Measurements from ENCODE around the gene NNMT.

NNMT gene

DNA sequence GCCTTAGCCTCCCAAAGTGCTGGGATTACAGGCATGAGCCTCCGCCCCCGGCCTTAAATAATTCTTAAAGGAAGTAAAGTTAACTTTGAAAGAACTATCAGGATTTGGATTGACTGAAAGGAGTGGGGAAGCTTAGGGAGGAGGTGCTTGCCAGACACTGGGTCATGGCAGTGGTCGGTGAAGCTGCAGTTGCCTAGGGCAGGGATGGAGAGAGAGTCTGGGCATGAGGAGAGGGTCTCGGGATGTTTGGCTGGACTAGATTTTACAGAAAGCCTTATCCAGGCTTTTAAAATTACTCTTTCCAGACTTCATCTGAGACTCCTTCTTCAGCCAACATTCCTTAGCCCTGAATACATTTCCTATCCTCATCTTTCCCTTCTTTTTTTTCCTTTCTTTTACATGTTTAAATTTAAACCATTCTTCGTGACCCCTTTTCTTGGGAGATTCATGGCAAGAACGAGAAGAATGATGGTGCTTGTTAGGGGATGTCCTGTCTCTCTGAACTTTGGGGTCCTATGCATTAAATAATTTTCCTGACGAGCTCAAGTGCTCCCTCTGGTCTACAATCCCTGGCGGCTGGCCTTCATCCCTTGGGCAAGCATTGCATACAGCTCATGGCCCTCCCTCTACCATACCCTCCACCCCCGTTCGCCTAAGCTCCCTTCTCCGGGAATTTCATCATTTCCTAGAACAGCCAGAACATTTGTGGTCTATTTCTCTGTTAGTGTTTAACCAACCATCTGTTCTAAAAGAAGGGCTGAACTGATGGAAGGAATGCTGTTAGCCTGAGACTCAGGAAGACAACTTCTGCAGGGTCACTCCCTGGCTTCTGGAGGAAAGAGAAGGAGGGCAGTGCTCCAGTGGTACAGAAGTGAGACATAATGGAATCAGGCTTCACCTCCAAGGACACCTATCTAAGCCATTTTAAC lies at the start of gene NNMT:
Gene NNMT (plus strand): TSS at position 724 of the 929 bp plus-strand sequence. CDS start 158 bp downstream, at position 882.
- Histone ChIP-seq H3K79me2 (no peaks in the 10 kb centered on the region), H3K36me3 (ENCODE audit: control insufficient read depth, insufficient read depth, low read length) (no peaks in the 10 kb centered on the region), H3K9ac (no peak within 1 kb of the TSS), H3K27me3 (ENCODE audit: control insufficient read depth, insufficient read depth, low read length) (no peaks in the 10 kb centered on the region), H3K9me3 (ENCODE audit: control insufficient read depth, low read length) (no peaks in the 10 kb centered on the region), H2AFZ (no peak within 1 kb of the TSS), H3K4me3 (ENCODE audit: low read depth, low read length) (no peak within 1 kb of the TSS), H3K27ac (peak within 1 kb of the TSS; percentile 82), H3K4me2 (ENCODE audit: low read length) (no peak within 1 kb of the TSS), H3K4me1 (no peaks in the 10 kb centered on the region)
- no peak for TF ChIP-seq CTCF (IDR thresholded peaks at IDR 0.05)

DNA sequence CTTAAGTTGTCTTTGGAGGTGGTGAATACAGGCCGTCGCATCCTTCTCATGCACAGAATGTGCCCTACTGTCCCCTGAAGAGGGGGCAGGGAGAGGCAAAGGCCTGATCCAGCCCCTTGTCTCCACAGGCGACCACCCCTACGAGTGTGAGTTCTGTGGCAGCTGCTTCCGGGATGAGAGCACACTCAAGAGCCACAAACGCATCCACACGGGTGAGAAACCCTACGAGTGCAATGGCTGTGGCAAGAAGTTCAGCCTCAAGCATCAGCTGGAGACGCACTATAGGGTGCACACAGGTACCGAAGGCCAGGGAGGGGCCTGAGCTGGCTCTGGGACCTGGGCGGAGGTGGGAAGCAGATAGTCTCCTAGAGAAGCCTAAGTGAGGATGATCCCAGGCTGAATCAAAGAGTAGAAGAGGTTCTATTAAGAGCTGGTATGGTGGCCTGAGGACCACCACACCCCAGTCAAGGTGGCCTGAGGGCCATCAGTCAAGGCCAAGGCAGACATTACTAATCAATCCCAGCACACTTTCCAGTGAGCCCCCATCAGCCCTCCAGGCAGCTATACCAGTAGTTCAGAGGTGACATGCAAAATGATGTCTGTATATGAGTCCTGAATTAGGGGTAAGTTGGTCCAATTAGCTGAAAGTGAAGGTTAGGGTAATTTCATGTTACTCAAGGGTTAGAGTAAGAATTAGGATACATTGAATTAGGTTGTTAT lies 49.0 kb upstream of the NNMT start:
- no peak overlapping the region for H2AFZ ChIP-seq
- H3K27ac ChIP-seq, result no peak overlapping the region
- no peaks in the 10 kb centered on the region for H3K36me3 ChIP-seq (ENCODE audit: control insufficient read depth, insufficient read depth, low read length)
- TF ChIP-seq CTCF (IDR thresholded peaks at IDR 0.05), result no peak
- H3K79me2 ChIP-seq, result no peaks in the 10 kb centered on the region
- H3K4me3 ChIP-seq (ENCODE audit: low read depth, low read length), result no peak overlapping the region
- H3K27me3 ChIP-seq (ENCODE audit: control insufficient read depth, insufficient read depth, low read length), result no peaks in the 10 kb centered on the region
- H3K9ac ChIP-seq, result no peak overlapping the region
- no peak overlapping the region for H3K4me2 ChIP-seq (ENCODE audit: low read length)
- no peaks in the 10 kb centered on the region for H3K9me3 ChIP-seq (ENCODE audit: control insufficient read depth, low read length)
- H3K4me1 ChIP-seq, result no peaks in the 10 kb centered on the region

DNA sequence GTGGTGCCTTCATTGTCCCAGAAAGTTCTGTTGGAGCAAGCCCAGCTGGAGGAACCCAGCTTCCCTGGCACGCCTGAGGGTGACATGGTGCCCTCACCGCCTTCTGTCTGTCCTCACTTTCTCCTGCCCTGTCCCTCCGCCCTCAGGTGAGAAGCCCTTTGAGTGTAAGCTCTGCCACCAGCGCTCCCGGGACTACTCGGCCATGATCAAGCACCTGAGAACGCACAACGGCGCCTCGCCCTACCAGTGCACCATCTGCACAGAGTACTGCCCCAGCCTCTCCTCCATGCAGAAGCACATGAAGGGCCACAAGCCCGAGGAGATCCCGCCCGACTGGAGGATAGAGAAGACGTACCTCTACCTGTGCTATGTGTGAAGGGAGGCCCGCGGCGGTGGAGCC lies 46.0 kb upstream of the NNMT start:
- Histone ChIP-seq H3K4me1 (no peaks in the 10 kb centered on the region), H3K4me3 (ENCODE audit: low read depth, low read length) (no peak overlapping the region), H3K9me3 (ENCODE audit: control insufficient read depth, low read length) (no peaks in the 10 kb centered on the region), H3K36me3 (ENCODE audit: control insufficient read depth, insufficient read depth, low read length) (no peaks in the 10 kb centered on the region), H3K4me2 (ENCODE audit: low read length) (no peak overlapping the region), H3K79me2 (no peaks in the 10 kb centered on the region), H3K27me3 (ENCODE audit: control insufficient read depth, insufficient read depth, low read length) (no peaks in the 10 kb centered on the region), H3K27ac (no peak overlapping the region), H3K9ac (no peak overlapping the region), H2AFZ (no peak overlapping the region)
- no peak for TF ChIP-seq CTCF (IDR thresholded peaks at IDR 0.05)

DNA sequence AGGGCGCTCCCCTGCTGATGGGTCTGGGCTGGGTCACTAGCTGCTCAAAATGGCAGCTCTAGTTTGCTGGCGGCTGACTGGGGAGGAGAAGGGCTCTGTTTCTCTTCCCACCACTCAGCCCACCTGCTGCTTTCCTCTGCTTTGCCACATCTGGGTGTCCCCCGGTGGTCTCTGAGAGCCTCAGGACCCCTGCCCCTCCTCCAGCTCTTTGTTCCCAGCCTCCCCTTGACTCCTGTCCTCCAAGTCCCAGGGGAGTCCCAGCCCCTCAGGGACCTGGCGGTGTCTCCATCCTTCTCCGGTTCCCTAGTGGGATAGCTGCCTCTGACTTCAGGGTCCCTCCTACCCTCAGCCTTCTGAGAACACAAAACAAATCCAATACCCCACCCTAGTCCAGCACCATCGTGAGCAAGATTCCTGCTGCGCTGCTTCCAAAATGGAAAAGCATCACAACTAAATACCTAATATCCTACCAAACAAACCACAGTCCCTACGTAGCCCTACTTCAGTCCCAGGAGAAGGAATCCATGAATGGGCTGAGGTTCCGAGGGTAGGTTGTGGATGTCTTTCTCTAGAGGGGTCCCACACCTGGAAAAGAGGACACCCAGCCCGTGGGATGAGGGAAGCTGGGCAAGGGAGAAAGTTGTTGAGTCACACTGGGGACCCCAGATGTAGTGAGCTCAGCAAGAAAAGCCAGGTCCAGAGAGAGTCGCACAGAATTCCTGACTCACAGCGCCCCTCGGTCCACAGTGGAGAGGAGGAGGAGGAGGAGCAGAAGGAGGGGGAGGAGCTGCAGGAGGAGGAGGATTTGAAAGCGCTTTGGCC lies 45.0 kb upstream of the NNMT start:
- no peaks in the 10 kb centered on the region for H3K4me1 ChIP-seq
- H3K27me3 ChIP-seq (ENCODE audit: control insufficient read depth, insufficient read depth, low read length), result no peaks in the 10 kb centered on the region
- H3K4me2 ChIP-seq (ENCODE audit: low read length), result no peak overlapping the region
- H3K9me3 ChIP-seq (ENCODE audit: control insufficient read depth, low read length), result no peaks in the 10 kb centered on the region
- TF ChIP-seq CTCF (IDR thresholded peaks at IDR 0.05), result no peak
- H3K4me3 ChIP-seq (ENCODE audit: low read depth, low read length), result no peak overlapping the region
- no peak overlapping the region for H3K27ac ChIP-seq
- H3K9ac ChIP-seq, result no peak overlapping the region
- no peak overlapping the region for H2AFZ ChIP-seq
- H3K79me2 ChIP-seq, result no peaks in the 10 kb centered on the region
- H3K36me3 ChIP-seq (ENCODE audit: control insufficient read depth, insufficient read depth, low read length), result no peaks in the 10 kb centered on the region
